Measurements from ENCODE around the gene TCF4. TPM values are rescaled to one million over a fixed set of nuclear protein-coding genes. Genes with fewer than 3 reads are reported as not detected.
A peak's percentile ranks its signal among the peaks of the same experiment; 100 is the strongest.

The TCF4 gene
- total and polyA plus RNA-seq, 7 donors = 8.6 to 68.9 (median 36.8) TPM

DNA sequence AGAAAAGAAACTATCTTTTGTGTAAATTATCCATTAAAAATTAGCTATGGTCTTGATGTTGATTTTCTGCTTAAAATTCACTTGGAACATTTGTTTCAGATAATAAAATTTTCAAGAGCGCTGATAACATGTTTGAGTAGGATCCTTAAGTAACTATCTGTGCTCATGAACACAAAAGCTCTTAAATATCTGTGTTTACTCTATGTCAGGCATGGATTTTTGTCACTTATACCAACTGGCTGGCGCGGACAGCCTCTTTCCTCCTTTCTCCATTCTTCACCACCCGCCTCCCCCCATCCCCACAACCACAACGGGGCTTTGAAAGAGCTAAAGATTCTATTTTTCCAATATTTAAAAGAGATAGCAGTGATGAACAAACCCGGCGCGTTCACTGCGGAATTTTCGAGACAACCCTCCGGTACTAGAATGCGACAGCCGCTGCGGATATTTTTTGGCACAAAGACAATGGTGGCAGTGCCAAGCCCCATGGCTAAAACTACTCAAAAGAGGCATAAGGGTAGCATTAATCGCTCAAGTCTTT is 181.5 kb downstream of the TCF4 start:
- DNase-seq (peak in 1 of 2 donors; percentile 50), ATAC-seq (peak; percentile 28 to 55 (median 46))
- Histone ChIP-seq H3K4me3 (peak overlapping the region; percentile 64), H3K27me3 (ENCODE audit: insufficient read depth in 3 of 3, low read length in 2 of 3) (no peaks in the 10 kb centered on the region), H3K4me1 (peaks cover 25% of the 10 kb centered on the region), H3K27ac (peak overlapping the region; percentile 79), H3K9me3 (no peaks in the 10 kb centered on the region), H3K36me3 (ENCODE audit: insufficient read depth in 1 of 2, low read depth in 1 of 2) (no peaks in the 10 kb centered on the region)
- intact Hi-C loops (cut with DNase I) = loop anchor here in 1 of 2 donors (5.0 kb wide), 1 partner anchor 84 kb away; no protein-coding TSS in a partner anchor
- whole genome bisulfite sequencing, 3 donors = 24 to 46% (median 40%) methylated on average over 15 of the region's 15 CpGs
- TF ChIP-seq, protein P1, sequence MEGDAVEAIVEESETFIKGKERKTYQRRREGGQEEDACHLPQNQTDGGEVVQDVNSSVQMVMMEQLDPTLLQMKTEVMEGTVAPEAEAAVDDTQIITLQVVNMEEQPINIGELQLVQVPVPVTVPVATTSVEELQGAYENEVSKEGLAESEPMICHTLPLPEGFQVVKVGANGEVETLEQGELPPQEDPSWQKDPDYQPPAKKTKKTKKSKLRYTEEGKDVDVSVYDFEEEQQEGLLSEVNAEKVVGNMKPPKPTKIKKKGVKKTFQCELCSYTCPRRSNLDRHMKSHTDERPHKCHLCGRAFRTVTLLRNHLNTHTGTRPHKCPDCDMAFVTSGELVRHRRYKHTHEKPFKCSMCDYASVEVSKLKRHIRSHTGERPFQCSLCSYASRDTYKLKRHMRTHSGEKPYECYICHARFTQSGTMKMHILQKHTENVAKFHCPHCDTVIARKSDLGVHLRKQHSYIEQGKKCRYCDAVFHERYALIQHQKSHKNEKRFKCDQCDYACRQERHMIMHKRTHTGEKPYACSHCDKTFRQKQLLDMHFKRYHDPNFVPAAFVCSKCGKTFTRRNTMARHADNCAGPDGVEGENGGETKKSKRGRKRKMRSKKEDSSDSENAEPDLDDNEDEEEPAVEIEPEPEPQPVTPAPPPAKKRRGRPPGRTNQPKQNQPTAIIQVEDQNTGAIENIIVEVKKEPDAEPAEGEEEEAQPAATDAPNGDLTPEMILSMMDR (IDR thresholded peaks at IDR 0.05) = no peak

DNA sequence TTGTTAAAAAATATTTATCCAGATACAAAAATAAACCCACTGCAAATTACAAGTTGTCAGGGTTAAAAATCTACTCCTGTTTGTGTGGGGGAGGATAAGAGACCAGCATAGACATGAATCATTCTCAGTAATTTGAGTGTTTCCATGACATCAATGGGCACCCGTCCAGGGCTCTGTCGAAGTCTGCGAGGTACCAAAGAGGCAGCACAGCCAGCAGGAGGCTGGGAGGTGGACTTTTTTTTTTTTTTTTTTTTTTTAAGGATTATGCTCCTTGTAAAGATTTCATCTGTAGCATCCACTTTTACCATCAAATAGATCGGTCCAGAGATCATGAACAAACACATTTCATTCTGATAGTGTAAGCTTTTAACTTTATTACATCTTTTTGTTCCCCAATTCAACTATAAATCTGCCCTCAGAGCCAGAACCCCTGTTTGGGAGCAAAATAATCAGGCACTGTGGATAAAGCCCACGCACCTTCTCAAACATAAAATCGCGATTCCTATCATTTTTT is 182.0 kb downstream of the TCF4 start:
- peak; percentile 90 to 94 for DNase-seq
- TF ChIP-seq, protein P1 (IDR thresholded peaks at IDR 0.05) = peak; percentile 36
- peak; percentile 84 to 93 (median 92) for ATAC-seq
- WGBS, 3 donors = 12 to 22% (median 14%) methylated on average over 7 of the region's 7 CpGs
- Histone ChIP-seq H3K4me3 (peak overlapping the region; percentile 64), H3K4me1 (peaks cover 25% of the 10 kb centered on the region), H3K27me3 (ENCODE audit: insufficient read depth in 3 of 3, low read length in 2 of 3) (no peaks in the 10 kb centered on the region), H3K27ac (peak overlapping the region; percentile 79), H3K36me3 (ENCODE audit: insufficient read depth in 1 of 2, low read depth in 1 of 2) (no peaks in the 10 kb centered on the region), H3K9me3 (no peaks in the 10 kb centered on the region)
- intact Hi-C loops (cut with DNase I) = loop anchor here in 1 of 2 donors (5.0 kb wide), 1 partner anchor 84 kb away; no protein-coding TSS in a partner anchor

DNA sequence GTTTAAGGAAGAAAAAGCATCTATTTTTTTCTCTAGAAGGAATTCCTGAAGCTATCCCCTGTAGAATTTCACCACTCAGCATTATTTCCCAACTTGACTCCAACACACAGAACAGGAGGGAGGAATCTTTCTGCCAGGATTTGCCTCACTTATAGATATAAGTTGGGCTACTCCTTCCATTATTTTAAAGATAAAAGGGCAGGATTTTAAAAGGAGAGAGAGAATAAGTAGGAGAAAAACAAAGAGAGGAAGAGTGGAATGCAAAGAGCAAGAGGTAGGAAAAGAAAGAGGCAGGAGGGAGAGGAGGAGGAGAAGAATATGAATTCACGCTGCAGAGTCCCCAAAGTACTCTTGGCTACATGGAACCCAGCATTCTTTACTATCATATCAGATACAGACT is 182.5 kb downstream of the TCF4 start:
- TF ChIP-seq, protein P1 (IDR thresholded peaks at IDR 0.05) = no peak
- intact Hi-C loops (cut with DNase I) = loop anchor here in 1 of 2 donors (5.0 kb wide), 1 partner anchor 83 kb away; no protein-coding TSS in a partner anchor
- H3K27me3 ChIP-seq (ENCODE audit: insufficient read depth in 3 of 3, low read length in 2 of 3) = no peaks in the 10 kb centered on the region
- 29 to 60% (median 34%) methylated on average over 1 of the region's 1 CpG for whole genome bisulfite sequencing, 3 donors
- H3K4me1 ChIP-seq = peaks cover 25% of the 10 kb centered on the region
- no peaks in the 10 kb centered on the region for H3K36me3 ChIP-seq (ENCODE audit: insufficient read depth in 1 of 2, low read depth in 1 of 2)
- DNase-seq (no peak), ATAC-seq (peak in 3 of 4 donors; percentile 14 to 28 (median 25))
- peak overlapping the region; percentile 79 for H3K27ac ChIP-seq
- no peaks in the 10 kb centered on the region for H3K9me3 ChIP-seq
- peak overlapping the region; percentile 64 for H3K4me3 ChIP-seq

DNA sequence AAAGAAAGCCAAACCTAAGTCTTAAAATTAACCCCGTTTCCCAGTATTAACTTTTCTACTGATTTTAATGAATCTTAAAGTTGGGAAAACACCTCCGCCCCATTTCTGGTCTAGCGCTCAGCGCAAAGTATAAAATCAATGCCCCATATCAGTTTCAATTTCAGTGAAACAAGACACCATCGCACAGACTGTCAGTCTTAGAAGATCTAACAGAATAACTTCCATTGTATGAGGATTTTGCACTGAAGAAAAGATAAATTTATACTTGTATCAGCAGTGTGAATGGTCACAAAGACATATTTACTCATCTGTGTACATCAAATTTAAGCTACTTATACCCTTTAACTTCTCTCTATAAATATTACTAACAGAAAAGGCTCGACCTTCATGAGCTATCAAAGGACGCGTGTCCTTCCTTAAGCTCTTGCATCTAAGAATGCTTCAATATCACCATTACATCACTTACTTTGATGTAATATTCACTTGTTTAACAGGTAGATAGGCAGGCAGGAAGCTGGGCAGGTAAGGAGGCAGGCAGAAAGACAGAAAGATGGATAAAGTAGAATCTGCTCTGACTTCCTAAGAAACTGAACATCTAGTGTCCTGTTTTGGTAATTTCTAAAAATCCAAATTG is 183.0 kb downstream of the TCF4 start:
- Histone ChIP-seq H3K27me3 (ENCODE audit: insufficient read depth in 3 of 3, low read length in 2 of 3) (no peaks in the 10 kb centered on the region), H3K27ac (peak overlapping the region; percentile 79), H3K36me3 (ENCODE audit: insufficient read depth in 1 of 2, low read depth in 1 of 2) (no peaks in the 10 kb centered on the region), H3K4me1 (peaks cover 25% of the 10 kb centered on the region), H3K4me3 (peak overlapping the region; percentile 64), H3K9me3 (no peaks in the 10 kb centered on the region)
- TF ChIP-seq, protein P1 (IDR thresholded peaks at IDR 0.05) = no peak
- intact Hi-C loops (cut with DNase I) = loop anchor here (5.0 kb wide), 3 partner anchors 63 to 182 kb away; partner anchors contain the start of gene TCF4 (in 2 of the 2)
- ATAC-seq (no peak), DNase-seq (no peak)
- WGBS, 3 donors = 41 to 71% (median 48%) methylated on average over 8 of the region's 8 CpGs

Measured in psoas muscle (tissue), 8 donors.